ENCODE measurements around the gene S100A5. TPM values are rescaled to one million over a fixed set of nuclear protein-coding genes. Genes with fewer than 3 reads are reported as not detected.
"Not testable (repeated sequence)": the region's sequence is repeated elsewhere in the genome, so short reads cannot be mapped to it uniquely, and the experiment has no call there.

The S100A5 gene
- 1.3 TPM in 1 of 2 replicates, not detected in the other for total RNA-seq (2014; rRNA removed)
- polyA plus RNA-seq (2012) = 3.3 TPM

GRCh38 chr1:153540394-153541361 lies at the start of gene S100A5:
S100A5 (minus strand) TSS chr1:153540934; CDS start chr1:153540191, 743 bp downstream.
- peak; percentile 83 for DNase-seq (ENCODE audit: low read depth)

DNA sequence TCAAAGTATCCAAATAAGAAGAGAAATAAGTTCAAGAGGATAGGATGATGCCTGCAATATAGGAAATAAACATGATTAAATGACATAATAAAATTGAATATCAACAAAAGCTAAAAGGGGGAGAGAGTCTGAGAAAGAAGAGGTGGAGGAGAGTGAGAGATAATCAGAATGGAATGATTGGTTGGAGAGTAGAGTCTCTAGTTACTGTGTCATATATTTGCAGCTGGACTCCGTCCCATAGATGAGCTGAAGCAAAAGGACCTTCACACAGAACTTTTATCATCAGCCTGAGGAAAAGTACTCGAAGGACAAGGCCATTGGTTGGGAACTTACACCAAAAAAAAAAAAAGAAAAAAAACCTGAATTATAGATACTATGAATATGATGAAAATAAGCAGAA lies 47.7 kb upstream of the S100A5 start:
- no peak for DNase-seq (ENCODE audit: low read depth)

GRCh38 chr1:153588033-153588432 lies 47.3 kb upstream of the S100A5 start:
- DNase-seq (ENCODE audit: low read depth) = not testable (repeated sequence)

DNA sequence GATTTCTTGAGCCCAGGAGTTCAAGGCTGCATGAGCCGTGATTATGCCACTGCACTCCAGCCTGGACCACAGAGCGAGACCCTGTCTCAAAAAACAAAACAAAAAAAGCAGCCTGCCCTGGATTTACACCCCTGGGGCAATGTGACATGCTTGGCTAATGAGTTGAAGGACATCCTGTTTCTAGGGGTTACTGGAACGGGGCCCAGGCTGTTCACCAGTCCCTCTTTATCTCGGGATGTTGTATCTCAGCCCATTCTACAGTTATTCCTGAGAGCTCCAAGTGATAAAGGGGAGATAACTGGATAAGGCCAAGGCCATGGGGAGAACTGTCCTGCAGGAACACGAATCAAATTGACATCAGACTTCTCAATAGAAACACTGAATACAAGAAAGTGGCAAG lies 46.6 kb upstream of the S100A5 start:
- no peak for DNase-seq (ENCODE audit: low read depth)

GRCh38 chr1:153586347-153586746 lies 45.6 kb upstream of the S100A5 start:
- no peak for DNase-seq (ENCODE audit: low read depth)

GRCh38 chr1:153585006-153585405 lies 44.3 kb upstream of the S100A5 start:
- no peak for DNase-seq (ENCODE audit: low read depth)

- DNase-seq (ENCODE audit: low read depth) = no peak
Observed at GRCh38 chr1:153583976-153584375, 43.2 kb upstream of the S100A5 start.

DNA sequence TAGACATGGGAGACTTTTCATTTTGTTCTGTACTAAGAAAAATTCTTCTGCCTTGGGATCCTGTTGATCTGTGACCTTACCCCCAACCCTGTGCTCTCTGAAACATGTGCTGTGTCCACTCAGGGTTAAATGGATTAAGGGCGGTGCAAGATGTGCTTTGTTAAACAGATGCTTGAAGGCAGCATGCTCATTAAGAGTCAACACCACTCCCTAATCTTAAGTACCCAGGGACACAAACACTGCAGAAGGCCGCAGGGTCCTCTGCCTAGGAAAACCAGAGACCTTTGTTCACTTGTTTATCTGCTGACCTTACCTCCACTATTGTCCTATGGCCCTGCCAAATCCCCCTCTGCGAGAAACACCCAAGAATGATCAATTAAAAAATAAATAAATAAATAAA lies 42.8 kb upstream of the S100A5 start:
- not testable (repeated sequence) for DNase-seq (ENCODE audit: low read depth)

DNA sequence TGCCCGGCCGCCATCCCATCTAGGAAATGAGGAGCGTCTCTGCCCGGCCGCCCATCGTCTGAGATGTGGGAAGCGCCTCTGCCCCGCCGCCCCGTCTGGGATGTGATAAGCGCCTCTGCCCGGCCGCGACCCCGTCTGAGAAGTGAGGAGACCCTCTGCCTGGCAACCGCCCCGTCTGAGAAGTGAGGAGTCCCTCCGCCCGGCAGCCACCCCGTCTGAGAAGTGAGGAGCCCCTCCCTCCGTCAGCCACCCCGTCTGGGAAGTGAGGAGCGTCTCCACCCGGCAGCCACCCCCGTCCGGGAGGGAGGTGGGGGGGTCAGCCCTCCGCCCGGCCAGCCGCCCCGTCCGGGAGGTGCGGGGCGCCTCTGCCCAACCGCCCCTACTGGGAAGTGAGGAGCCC lies 42.1 kb upstream of the S100A5 start:
- not testable (repeated sequence) for DNase-seq (ENCODE audit: low read depth)

DNA sequence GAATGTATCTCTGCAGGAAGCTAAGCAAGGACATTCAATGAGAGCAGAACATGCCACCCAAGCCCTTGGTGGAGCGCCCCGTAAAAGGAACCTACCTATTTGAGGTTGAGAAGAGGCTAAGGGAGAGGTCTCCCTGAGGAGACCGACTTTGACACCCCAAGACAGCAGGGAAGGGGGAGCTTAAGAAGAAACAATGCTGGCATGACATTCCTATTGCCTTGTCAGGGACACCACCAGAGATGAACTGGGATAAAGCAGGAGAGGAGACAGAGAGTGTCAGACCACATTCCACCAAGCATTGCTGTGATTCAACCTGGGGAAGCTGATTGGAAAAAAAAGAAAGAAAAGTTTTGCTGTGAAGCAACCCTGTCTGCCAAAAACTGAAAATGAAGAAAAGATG lies 38.2 kb upstream of the S100A5 start:
- DNase-seq (ENCODE audit: low read depth) = no peak

- DNase-seq (ENCODE audit: low read depth) = no peak
Observed at GRCh38 chr1:153578490-153578889, 37.8 kb upstream of the S100A5 start.

DNA sequence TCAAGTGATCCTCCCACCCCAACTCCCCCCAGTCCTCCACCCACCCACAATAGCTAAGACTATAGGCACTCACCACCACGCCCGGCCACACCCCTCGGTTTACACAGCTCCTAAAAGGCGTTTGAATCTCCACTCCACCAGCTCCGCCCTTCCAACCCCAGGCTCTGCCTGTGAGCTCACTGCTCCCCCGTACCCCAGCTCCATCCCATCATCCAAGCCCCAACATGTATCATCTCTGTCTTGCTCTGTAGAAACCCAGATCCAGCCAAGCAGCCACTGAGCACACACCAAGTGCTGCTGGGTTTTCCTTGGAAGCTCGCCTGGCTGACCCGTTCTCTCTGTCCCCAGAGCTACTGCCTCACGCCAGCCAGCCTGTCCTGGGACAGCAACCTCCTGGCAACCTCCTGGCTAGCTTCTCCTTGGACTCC lies 36.9 kb upstream of the S100A5 start:
- no peak for DNase-seq (ENCODE audit: low read depth)

DNA sequence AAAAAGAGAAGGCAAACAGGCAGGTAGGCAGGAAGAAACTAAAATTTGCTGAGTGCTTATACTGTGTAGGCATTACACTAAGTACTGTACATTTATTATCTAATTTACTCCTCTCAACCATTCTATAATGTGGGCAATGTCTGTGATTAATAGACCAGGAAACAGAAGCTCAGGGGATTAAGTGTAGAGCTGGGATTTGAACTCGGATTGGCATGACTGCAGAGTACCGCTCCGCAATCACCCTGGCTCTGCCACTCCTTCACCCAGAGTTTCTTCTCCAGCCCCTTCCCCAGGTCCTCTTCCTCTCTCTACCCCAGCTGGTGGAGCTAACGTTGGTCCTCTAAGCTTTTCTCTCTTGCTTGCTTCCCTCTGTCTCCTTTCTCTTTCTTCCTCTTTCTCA lies 36.4 kb upstream of the S100A5 start:
- DNase-seq (ENCODE audit: low read depth) = no peak

DNA sequence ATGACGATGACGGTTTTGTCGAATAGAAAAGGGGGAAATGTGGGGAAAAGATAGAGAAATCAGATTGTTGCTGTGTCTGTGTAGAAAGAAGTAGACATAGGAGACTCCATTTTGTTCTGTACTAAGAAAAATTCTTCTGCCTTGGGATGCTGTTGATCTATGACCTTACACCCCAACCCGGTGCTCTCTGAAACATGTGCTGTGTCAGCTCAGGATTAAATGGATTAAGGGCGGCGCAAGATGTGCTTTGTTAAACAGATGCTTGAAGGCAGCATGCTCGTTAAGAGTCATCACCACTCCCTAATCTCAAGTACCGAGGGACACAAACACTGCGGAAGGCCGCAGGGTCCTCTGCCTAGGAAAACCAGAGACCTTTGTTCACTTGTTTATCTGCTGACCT lies 34.8 kb upstream of the S100A5 start:
- not testable (repeated sequence) for DNase-seq (ENCODE audit: low read depth)

DNA sequence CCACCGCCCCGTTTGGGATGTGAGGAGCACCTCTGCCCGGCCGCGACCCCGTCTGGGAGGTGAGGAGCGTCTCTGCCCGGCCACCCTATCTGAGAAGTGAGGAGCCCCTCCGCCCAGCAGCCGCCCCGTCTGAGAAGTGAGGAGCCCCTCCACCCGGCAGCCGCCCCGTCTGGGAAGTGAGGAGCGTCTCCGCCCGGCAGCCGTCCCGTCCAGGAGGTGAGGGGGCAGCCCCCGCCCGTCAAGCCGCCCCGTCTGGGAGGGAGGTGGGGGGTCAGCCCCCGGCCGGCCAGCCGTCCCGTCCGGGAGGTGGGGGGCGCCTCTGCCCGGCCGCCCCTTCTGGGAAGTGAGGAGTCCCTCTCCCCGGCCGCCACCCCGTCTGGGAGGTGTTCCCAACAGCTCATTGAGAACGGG lies 34.4 kb upstream of the S100A5 start:
- not testable (repeated sequence) for DNase-seq (ENCODE audit: low read depth)

- DNase-seq (ENCODE audit: low read depth) = peak; percentile 31
Observed at GRCh38 chr1:153573351-153573750, 32.6 kb upstream of the S100A5 start.

- peak; percentile 92 for DNase-seq (ENCODE audit: low read depth)
Observed at GRCh38 chr1:153572569-153573015, 31.9 kb upstream of the S100A5 start.

DNA sequence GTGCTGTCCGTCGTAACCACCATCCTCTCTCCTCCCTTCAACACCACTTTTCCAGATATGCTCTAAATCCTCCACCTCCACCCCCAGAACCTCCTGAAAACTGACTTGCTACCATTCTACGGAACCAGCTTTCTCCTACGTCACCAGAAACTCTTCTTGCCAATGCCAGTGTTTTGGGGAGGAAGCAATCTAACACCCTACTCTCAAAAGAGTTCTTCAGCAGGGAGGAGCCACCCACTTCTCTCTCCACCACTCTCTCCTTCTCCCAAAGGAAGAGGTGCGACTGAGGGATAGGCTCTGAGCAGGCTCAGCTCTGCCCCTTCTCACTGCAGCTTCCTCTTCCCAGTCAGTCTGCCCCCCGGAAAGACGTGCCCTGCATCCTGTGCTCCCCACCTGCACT lies 31.0 kb upstream of the S100A5 start:
- DNase-seq (ENCODE audit: low read depth) = no peak

GRCh38 chr1:153570874-153571273 lies 30.1 kb upstream of the S100A5 start:
- DNase-seq (ENCODE audit: low read depth) = no peak

- DNase-seq (ENCODE audit: low read depth) = no peak
Observed at GRCh38 chr1:153569465-153569864, 28.7 kb upstream of the S100A5 start.

- DNase-seq (ENCODE audit: low read depth) = peak; percentile 93
Observed at GRCh38 chr1:153568367-153569099, 27.8 kb upstream of the S100A5 start.

DNA sequence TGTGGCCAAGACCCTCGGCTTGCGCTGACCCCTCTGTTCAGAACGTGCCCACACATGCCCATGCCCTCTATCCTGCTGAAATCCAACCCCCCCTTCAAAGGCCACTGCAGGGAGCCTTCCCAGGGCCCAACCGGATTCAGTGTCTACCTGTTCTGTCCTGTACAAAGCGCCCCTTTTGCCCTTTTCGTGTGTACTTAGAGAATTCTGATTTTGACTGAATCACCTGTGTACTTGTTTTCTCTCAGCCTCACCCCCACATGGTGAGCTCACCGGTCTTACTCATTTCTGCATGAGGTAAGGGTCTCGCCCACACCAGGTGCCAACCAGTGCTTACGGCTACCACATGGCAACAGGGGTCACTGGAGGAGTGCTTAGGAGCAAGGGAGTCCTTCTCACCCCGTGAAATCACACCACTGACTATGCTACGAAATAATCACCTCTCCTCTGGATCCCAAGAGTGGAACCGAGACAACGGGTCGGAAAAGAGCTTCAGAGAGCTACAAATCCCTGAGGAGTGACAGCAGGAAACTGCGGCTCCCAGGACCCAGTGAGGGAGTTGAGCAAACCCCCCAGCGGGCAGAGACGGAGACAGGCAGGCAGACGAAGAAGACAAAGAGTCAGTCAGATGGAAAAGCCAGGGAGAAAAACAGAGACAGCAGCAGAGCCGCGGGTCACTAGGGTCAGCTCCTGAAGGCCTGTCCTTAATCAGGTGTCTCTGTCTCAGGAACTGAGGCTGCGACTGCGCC lies 27.1 kb upstream of the S100A5 start:
- peak; percentile 80 for DNase-seq (ENCODE audit: low read depth)
